Natural killer cell (primary cell): ENCODE results near the gene FNDC3B. TPM values are rescaled to one million over a fixed set of nuclear protein-coding genes. Genes with fewer than 3 reads are reported as not detected.
A peak's percentile ranks its signal among the peaks of the same experiment; 100 is the strongest.

Experiments
- ATAC-seq, 3 donors: fragments of 150-1000 bp in 2 of 3; fragments of 200-7000 bp in 1 of 3; cut with Tn5 transposase; 1 replicate in 1 of 3; 2 replicates in 2 of 3; pipeline ENCODE4 v1.10.0; 2021; ENCODE audit warnings: mild to moderate bottlenecking in 2 of 3, moderate library complexity in 2 of 3
- DNase-seq, 2 donors: peaks; one replicate each; pipeline versions ENCODE4 v3.0.0 to v3.0.0-alpha.2; 2013 to 2021; ENCODE audit warnings: mixed read lengths in 1 of 2
- H3K27ac ChIP-seq: one replicate; pipeline ENCODE4 v1.5.1; 2013; ENCODE audit warnings: mild to moderate bottlenecking, low read length
- H3K27me3 ChIP-seq: one replicate; pipeline ENCODE4 v1.6.1; 2013; ENCODE audit warnings: low read length; ENCODE audit not compliant: control insufficient read depth, insufficient read depth
- H3K36me3 ChIP-seq: one replicate; pipeline ENCODE4 v1.6.1; 2013; ENCODE audit warnings: low read length; ENCODE audit not compliant: control insufficient read depth, insufficient read depth
- H3K4me1 ChIP-seq: one replicate; pipeline ENCODE4 v1.6.1; 2013; ENCODE audit warnings: low read length; ENCODE audit not compliant: control insufficient read depth, insufficient read depth
- H3K4me3 ChIP-seq: one replicate; pipeline ENCODE4 v1.5.1; 2013; ENCODE audit warnings: low read length
- H3K9me3 ChIP-seq: one replicate; pipeline ENCODE4 v1.6.1; 2013; ENCODE audit warnings: low read length; ENCODE audit not compliant: control insufficient read depth, insufficient read depth
- H3K27ac Mint-ChIP-seq, 2 donors: one replicate each; pipeline ENCODE4 v1.8.0; 2022; ENCODE audit warnings: mild to moderate bottlenecking in 2 of 2, mixed read lengths in 2 of 2, moderate library complexity in 1 of 2
- H3K27me3 Mint-ChIP-seq, 2 donors: one replicate each; pipeline ENCODE4 v1.8.0; 2022; ENCODE audit warnings: low read depth in 2 of 2, mixed read lengths in 2 of 2
- H3K36me3 Mint-ChIP-seq: one replicate; pipeline ENCODE4 v1.8.0; 2022; ENCODE audit warnings: mixed read lengths
- H3K4me1 Mint-ChIP-seq, 2 donors: one replicate each; pipeline ENCODE4 v1.8.0; 2022; ENCODE audit warnings: mixed read lengths in 2 of 2
- H3K4me3 Mint-ChIP-seq: one replicate; pipeline ENCODE4 v1.8.0; 2022; ENCODE audit warnings: mild to moderate bottlenecking, moderate library complexity, mixed read lengths
- H3K9me3 Mint-ChIP-seq, 2 donors: one replicate each; pipeline ENCODE4 v1.8.0; 2022; ENCODE audit warnings: mixed read lengths in 2 of 2
- CTCF ChIP-seq: fragments of 200-600 bp; IDR thresholded peaks from one replicate; pipeline ENCODE4 v1.8.0; 2022; ENCODE audit warnings: antibody characterized with exemption
- WGBS: methylation state at CpG from one replicate; pipeline ENCODE4 v1.1.7; 2013; ENCODE audit warnings: missing lambda C conversion rate; ENCODE audit not compliant: insufficient coverage; 5-methylcytosine and 5-hydroxymethylcytosine counted together
- intact Hi-C: fragments of 100-400 bp; cut with micrococcal nuclease; formaldehyde crosslinking; loops from one replicate; pipeline ENCODE4 v1.14.2; 2022
- total RNA-seq, 4 donors: library from RNA; stranded (reverse); fragments of 120-200 nt in 1 of 4; gene quantifications; one replicate each; pipeline versions ENCODE4 v1.2.3 to v1.2.4, GENCODE V29; 2013 to 2022

Gene FNDC3B
- total RNA-seq, 3 donors from 2014 or later (not counting 1 experiment from before 2014, with no cell fraction given), result 154 to 214 (median 206) TPM

- ATAC-seq (peak in 2 of 3 donors; percentile 18 to 20), DNase-seq (peak in 1 of 2 donors; percentile 72)
- Histone ChIP-seq H3K4me1 (peaks cover 23% of the 10 kb centered on the region), H3K4me3 (no peak overlapping the region), H3K9me3 (no peaks in the 10 kb centered on the region), H3K36me3 (no peaks in the 10 kb centered on the region), H3K27ac (no peak overlapping the region), H3K27me3 (no peaks in the 10 kb centered on the region)
- H3K9me3 Mint-ChIP-seq, result no peaks in the 10 kb centered on the region
- no peaks in the 10 kb centered on the region for H3K27me3 Mint-ChIP-seq
- peak; percentile 51 for TF ChIP-seq CTCF
- peak overlapping the region; percentile 14 for H3K4me3 Mint-ChIP-seq
- intact Hi-C loops, result loop anchor here (1.0 to 5.0 kb wide), 5 partner anchors 53 to 307 kb away; partner anchors contain the start of gene PLD1
- peaks cover 7% of the 10 kb centered on the region for H3K36me3 Mint-ChIP-seq
- H3K4me1 Mint-ChIP-seq, result peaks cover 34 to 53% of the 10 kb centered on the region in 2 donors
- 84% methylated on average over 9 of the region's 9 CpGs for WGBS
- H3K27ac Mint-ChIP-seq, result peak overlapping the region; percentile 13 to 57
Observed at GRCh38 chr3:172034786-172035685, 4.3 kb upstream of the FNDC3B start.

DNA sequence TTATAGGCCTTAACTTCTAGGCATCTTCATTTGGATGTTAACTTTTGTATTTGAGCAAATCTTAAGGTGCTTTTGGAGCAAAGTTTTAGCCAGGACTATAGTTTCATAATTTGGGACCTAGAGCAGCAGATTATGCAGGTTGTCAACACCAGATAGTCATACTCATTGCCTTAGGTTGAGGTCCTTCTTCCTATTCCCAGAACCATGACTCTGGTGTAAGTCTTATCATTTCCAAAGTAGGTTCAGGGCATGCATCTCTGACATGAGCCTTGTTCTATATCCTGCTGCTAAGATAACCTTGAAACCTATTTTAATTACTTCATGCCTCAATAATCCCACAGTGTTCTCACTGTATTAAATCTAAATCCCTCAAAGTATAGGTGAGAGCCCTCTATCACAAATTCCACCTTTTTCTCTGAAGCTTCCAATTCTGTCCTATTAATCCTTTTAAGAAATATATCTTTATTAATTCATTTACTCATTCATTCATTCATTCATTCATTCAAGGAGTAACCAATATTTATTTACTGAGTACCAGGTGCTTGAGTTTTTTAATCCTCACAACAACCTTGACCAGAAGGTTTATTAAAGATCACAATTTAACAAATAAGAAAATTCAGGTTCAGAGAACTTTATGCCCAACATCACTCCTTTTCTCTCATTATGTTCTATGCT is 2.7 kb upstream of the FNDC3B start:
- H3K36me3 Mint-ChIP-seq, result peaks cover 7% of the 10 kb centered on the region

DNA sequence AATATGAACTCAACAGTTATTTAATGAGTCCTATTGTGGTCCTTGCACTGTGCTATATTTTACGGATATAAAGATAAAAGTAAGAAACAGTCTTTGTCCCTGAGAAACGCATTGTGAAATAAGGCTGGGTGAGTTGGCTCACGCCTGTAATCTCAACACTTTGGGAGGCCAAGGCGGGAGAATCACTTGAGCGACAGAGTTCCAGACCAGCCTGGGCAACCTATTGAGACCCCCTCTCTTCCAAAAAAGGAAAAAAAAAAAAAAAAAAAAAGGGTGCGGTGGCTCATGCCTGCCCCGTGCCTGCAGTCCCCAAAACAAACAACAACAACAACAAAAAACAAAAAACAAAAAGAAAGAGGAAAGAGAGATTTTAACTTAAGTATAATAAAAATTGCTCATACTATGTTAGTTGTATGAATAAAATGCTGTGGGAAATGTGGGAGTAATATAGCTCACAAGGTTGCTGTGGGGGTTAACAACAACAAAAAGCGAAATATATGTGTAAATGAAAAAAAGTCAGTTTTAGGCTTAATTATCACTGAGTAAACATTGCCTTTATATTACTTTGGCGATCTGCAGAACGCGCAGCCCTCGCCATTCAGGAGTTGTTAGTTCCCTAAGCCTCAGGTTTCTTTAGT is 461 bp upstream of the FNDC3B start:
- Mint-ChIP-seq H3K4me3 (peak overlapping the region; percentile 98), H3K4me1 (peaks cover 61 to 72% of the 10 kb centered on the region in 2 donors), H3K36me3 (peaks cover 7% of the 10 kb centered on the region), H3K27ac (peak overlapping the region; percentile 94 to 100), H3K9me3 (no peaks in the 10 kb centered on the region), H3K27me3 (no peaks in the 10 kb centered on the region)
- peak overlapping the region; percentile 99 for H3K27ac ChIP-seq
- no peak for TF ChIP-seq CTCF
- H3K4me3 ChIP-seq, result peak overlapping the region; percentile 99
- H3K9me3 ChIP-seq, result no peaks in the 10 kb centered on the region
- intact Hi-C loops, result loop anchor here (1.0 to 5.0 kb wide), 6 partner anchors 57 to 303 kb away; partner anchors contain the start of gene PLD1
- DNase-seq (no peak), ATAC-seq (no peak)
- 50% methylated on average over 10 of the region's 12 CpGs for WGBS
- H3K27me3 ChIP-seq, result no peaks in the 10 kb centered on the region
- peaks cover 42% of the 10 kb centered on the region for H3K4me1 ChIP-seq
- no peaks in the 10 kb centered on the region for H3K36me3 ChIP-seq

More for the DNA sequence above, 2.7 kb upstream of the FNDC3B start:
- peak overlapping the region in 1 of 2 donors; percentile 94 for H3K27ac Mint-ChIP-seq
- TF ChIP-seq CTCF, result no peak
- H3K27ac ChIP-seq, result no peak overlapping the region
- H3K27me3 ChIP-seq, result no peaks in the 10 kb centered on the region
- no peak overlapping the region for H3K4me3 ChIP-seq
- ATAC-seq (no peak), DNase-seq (no peak)
- H3K36me3 ChIP-seq, result no peaks in the 10 kb centered on the region
- H3K4me3 Mint-ChIP-seq, result no peak overlapping the region
- H3K27me3 Mint-ChIP-seq, result no peaks in the 10 kb centered on the region
- peaks cover 42 to 60% of the 10 kb centered on the region in 2 donors for H3K4me1 Mint-ChIP-seq
- H3K4me1 ChIP-seq, result peaks cover 33% of the 10 kb centered on the region
- intact Hi-C loops, result loop anchor here (5.0 kb wide), 4 partner anchors 54 to 306 kb away; partner anchors contain the start of gene PLD1
- no peaks in the 10 kb centered on the region for H3K9me3 Mint-ChIP-seq
- no peaks in the 10 kb centered on the region for H3K9me3 ChIP-seq
